Uterus (tissue), 4 donors: ENCODE measurements around the gene HTR2A. TPM values are rescaled to one million over a fixed set of nuclear protein-coding genes. Genes with fewer than 3 reads are reported as not detected.

Experiments used
- DNase-seq, 2 donors: peaks; one replicate each; pipeline ENCODE4 v3.0.0-alpha.2; 2019 to 2020
- H3K27ac ChIP-seq, 2 donors: fragments of 200-600 bp; sonication (generic); 1 replicate in 1 of 2; 2 replicates in 1 of 2; pipeline ENCODE4 v1.5.1; 2016 to 2018
- H3K27me3 ChIP-seq, 2 donors: fragments of 200-600 bp; sonication (generic); one replicate each; pipeline ENCODE4 v1.5.1; 2018 to 2019; ENCODE audit warnings: control low read depth in 1 of 2
- H3K36me3 ChIP-seq, 2 donors: fragments of 200-600 bp; sonication (generic); one replicate each; pipeline ENCODE4 v1.5.1; 2019; ENCODE audit warnings: control low read depth in 1 of 2
- H3K4me1 ChIP-seq, 2 donors: fragments of 200-600 bp; sonication (generic); one replicate each; pipeline ENCODE4 v1.5.1; 2018 to 2019; ENCODE audit warnings: control low read depth in 1 of 2
- H3K4me3 ChIP-seq, 2 donors: fragments of 200-600 bp; sonication (generic); 1 replicate in 1 of 2; 2 replicates in 1 of 2; pipeline ENCODE4 v1.5.1; 2018 to 2019; ENCODE audit warnings: mild to moderate bottlenecking in 1 of 2
- H3K9me3 ChIP-seq, 2 donors: fragments of 200-600 bp; sonication (generic); one replicate each; pipeline ENCODE4 v1.5.1; 2019; ENCODE audit warnings: control low read depth in 1 of 2
- CTCF ChIP-seq, 4 experiments: fragments of 200-600 bp in 2 of 4; fragments of 450-650 bp in 2 of 4; sonication (generic) in 2 of 4; IDR thresholded peaks; one replicate each; pipeline ENCODE4 v1.5.1; 2016 to 2019; ENCODE audit warnings: antibody characterized with exemption in 4 of 4, mild to moderate bottlenecking in 2 of 4, moderate library complexity in 1 of 4
- POLR2A ChIP-seq, 2 donors: fragments of 450-650 bp; IDR thresholded peaks; one replicate each; pipeline ENCODE4 v1.6.1; 2016; ENCODE audit warnings: antibody characterized with exemption in 2 of 2, mild to moderate bottlenecking in 1 of 2, moderate library complexity in 1 of 2
- intact Hi-C: fragments of 100-400 bp; cut with DNase I; formaldehyde crosslinking; loops from one replicate; pipeline ENCODE4 v1.15.1; 2023; ENCODE audit warnings: low total_unique reads
- total RNA-seq, 4 donors: library from RNA; depleted of rRNA in 3 of 4; stranded (reverse); fragments of >200 nt in 3 of 4; gene quantifications; one replicate each; pipeline versions ENCODE4 v1.1.0 to v1.2.4, GENCODE V29; 2014 to 2023
- donor health status: DM: yes; HTN: yes; CAD: no.

Gene HTR2A
- total RNA-seq, 4 donors from 2014 or later: 0.29 to 5.1 (median 1.5) TPM

GRCh38 chr13:46822551-46822950, 74.3 kb downstream of the HTR2A start:
- no peaks in the 10 kb centered on the region for H3K36me3 ChIP-seq
- no peaks in the 10 kb centered on the region for H3K27me3 ChIP-seq
- no peak for TF ChIP-seq CTCF (IDR thresholded peaks at IDR 0.05)
- TF ChIP-seq POLR2A (IDR thresholded peaks at IDR 0.05): no peak
- H3K9me3 ChIP-seq: no peaks in the 10 kb centered on the region
- peak overlapping the region in 1 of 2 donors; percentile 47 for H3K27ac ChIP-seq
- no peaks in the 10 kb centered on the region for H3K4me1 ChIP-seq
- H3K4me3 ChIP-seq: no peak overlapping the region
- intact Hi-C loops: no loop called here
- no peak for DNase-seq

GRCh38 chr13:46817838-46818476, 78.9 kb downstream of the HTR2A start:
- DNase-seq: no peak
- Histone ChIP-seq H3K27me3 (no peaks in the 10 kb centered on the region), H3K36me3 (no peaks in the 10 kb centered on the region), H3K4me3 (no peak overlapping the region), H3K9me3 (no peaks in the 10 kb centered on the region), H3K27ac (no peak overlapping the region), H3K4me1 (no peaks in the 10 kb centered on the region)
- TF ChIP-seq CTCF (IDR thresholded peaks at IDR 0.05) (no peak), POLR2A (IDR thresholded peaks at IDR 0.05) (no peak)
- intact Hi-C loops: no loop called here

- Histone ChIP-seq H3K36me3 (no peaks in the 10 kb centered on the region), H3K27ac (no peak overlapping the region), H3K27me3 (no peaks in the 10 kb centered on the region), H3K4me1 (no peaks in the 10 kb centered on the region), H3K9me3 (peaks cover 0 to 5% of the 10 kb centered on the region in 2 donors), H3K4me3 (no peak overlapping the region)
- intact Hi-C loops: no loop called here
- TF ChIP-seq POLR2A (IDR thresholded peaks at IDR 0.05): no peak
- DNase-seq: no peak
These were observed 79.8 kb downstream of the HTR2A start for GRCh38 chr13:46817095-46817494.

GRCh38 chr13:46816371-46816770, 80.5 kb downstream of the HTR2A start:
- intact Hi-C loops: no loop called here
- Histone ChIP-seq H3K4me1 (no peaks in the 10 kb centered on the region), H3K9me3 (peaks cover 0 to 7% of the 10 kb centered on the region in 2 donors), H3K27ac (no peak overlapping the region), H3K4me3 (no peak overlapping the region), H3K36me3 (no peaks in the 10 kb centered on the region), H3K27me3 (no peaks in the 10 kb centered on the region)
- no peak for DNase-seq
- TF ChIP-seq CTCF (IDR thresholded peaks at IDR 0.05) (no peak), POLR2A (IDR thresholded peaks at IDR 0.05) (no peak)

GRCh38 chr13:46812301-46812797, 84.5 kb downstream of the HTR2A start:
- intact Hi-C loops: no loop called here
- DNase-seq: no peak
- H3K27ac ChIP-seq: no peak overlapping the region
- H3K4me3 ChIP-seq: no peak overlapping the region
- H3K9me3 ChIP-seq: peaks cover 0 to 7% of the 10 kb centered on the region in 2 donors
- no peak for TF ChIP-seq POLR2A (IDR thresholded peaks at IDR 0.05)
- no peak for TF ChIP-seq CTCF (IDR thresholded peaks at IDR 0.05)
- H3K4me1 ChIP-seq: no peaks in the 10 kb centered on the region
- H3K27me3 ChIP-seq: no peaks in the 10 kb centered on the region
- no peaks in the 10 kb centered on the region for H3K36me3 ChIP-seq
